ENCODE data around the gene CUEDC1.

CUEDC1 gene

DNA sequence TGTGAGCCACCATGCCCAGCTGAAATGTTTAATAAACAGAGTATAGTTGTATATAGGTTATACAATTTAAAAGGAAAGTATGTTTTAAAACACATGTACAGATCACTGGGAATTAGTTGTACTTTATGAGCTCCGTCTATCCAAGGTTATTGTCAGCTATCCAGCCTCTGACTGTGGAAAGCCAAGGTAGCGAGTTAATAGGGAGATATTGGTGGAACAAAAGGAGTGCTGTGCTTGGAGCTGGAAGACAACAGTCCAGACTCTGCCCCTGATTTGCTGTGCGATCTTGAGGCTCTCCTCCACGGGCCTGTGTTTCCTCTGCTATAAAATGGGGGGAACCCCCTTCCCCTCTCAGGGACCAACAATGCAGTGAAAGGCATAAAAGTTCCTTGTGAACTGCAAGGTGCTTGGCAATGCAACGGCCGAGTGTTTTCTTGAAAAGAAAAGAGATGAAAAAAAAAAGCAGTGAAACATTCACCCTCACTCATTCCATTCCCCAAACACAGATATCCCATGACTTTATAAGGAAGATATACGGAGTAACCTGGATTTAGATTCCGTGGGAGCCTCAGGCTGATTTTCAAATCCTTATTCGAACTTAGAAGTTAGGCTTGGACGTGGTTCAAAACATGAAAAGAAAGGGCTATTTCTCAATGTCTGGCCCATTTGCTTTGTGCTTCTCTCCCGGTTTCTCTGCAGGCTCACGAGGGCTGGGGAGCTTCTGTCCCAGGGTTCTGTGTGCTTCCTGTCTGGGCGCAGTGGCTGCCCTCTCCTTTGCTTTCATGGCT is 34.1 kb downstream of the CUEDC1 start:
- Histone ChIP-seq H3K36me3 (ENCODE audit: low read depth) (no peaks in the 10 kb centered on the region), H3K9me3 (ENCODE audit: severe bottlenecking) (no peaks in the 10 kb centered on the region), H3K27ac (ENCODE audit: poor library complexity, severe bottlenecking) (peak overlapping the region; percentile 5), H3K4me3 (ENCODE audit: severe bottlenecking) (no peak overlapping the region), H3K4me1 (ENCODE audit: insufficient read depth, poor library complexity, severe bottlenecking) (peaks cover 21% of the 10 kb centered on the region), H3K27me3 (ENCODE audit: insufficient read depth, poor library complexity, severe bottlenecking) (no peaks in the 10 kb centered on the region)
- TF ChIP-seq, protein P1, sequence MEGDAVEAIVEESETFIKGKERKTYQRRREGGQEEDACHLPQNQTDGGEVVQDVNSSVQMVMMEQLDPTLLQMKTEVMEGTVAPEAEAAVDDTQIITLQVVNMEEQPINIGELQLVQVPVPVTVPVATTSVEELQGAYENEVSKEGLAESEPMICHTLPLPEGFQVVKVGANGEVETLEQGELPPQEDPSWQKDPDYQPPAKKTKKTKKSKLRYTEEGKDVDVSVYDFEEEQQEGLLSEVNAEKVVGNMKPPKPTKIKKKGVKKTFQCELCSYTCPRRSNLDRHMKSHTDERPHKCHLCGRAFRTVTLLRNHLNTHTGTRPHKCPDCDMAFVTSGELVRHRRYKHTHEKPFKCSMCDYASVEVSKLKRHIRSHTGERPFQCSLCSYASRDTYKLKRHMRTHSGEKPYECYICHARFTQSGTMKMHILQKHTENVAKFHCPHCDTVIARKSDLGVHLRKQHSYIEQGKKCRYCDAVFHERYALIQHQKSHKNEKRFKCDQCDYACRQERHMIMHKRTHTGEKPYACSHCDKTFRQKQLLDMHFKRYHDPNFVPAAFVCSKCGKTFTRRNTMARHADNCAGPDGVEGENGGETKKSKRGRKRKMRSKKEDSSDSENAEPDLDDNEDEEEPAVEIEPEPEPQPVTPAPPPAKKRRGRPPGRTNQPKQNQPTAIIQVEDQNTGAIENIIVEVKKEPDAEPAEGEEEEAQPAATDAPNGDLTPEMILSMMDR (IDR thresholded peaks at IDR 0.05; ENCODE audit: poor library complexity, severe bottlenecking) = no peak
- ATAC-seq (ENCODE audit: low read depth) = no peak; the same call in 2 of the 3 replicates
- DNase-seq (ENCODE audit: low spot score) = no peak

DNA sequence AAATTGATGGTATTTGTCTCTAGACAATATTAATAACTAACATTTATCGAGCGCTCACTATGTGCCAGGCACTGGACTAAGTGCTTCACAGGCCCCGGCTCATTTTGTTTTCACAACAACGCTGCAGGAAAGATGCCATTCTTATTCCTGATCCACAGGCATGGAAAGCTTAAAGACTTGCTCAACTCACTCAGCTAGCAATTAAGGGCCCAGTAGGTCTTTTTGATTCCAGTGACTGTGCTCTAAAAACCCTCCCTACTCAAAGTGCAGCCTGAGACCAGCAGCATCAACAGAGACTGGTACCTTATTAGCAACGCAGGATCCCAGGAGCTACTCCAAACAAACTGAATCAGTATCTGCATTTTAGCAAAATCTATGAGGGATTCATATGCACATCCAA is 35.3 kb downstream of the CUEDC1 start:
- Histone ChIP-seq H3K36me3 (ENCODE audit: low read depth) (no peaks in the 10 kb centered on the region), H3K27ac (ENCODE audit: poor library complexity, severe bottlenecking) (no peak overlapping the region), H3K27me3 (ENCODE audit: insufficient read depth, poor library complexity, severe bottlenecking) (no peaks in the 10 kb centered on the region), H3K4me3 (ENCODE audit: severe bottlenecking) (no peak overlapping the region), H3K9me3 (ENCODE audit: severe bottlenecking) (no peaks in the 10 kb centered on the region), H3K4me1 (ENCODE audit: insufficient read depth, poor library complexity, severe bottlenecking) (peaks cover 21% of the 10 kb centered on the region)
- TF ChIP-seq, protein P1 (IDR thresholded peaks at IDR 0.05; ENCODE audit: poor library complexity, severe bottlenecking) = no peak
- no peak for DNase-seq (ENCODE audit: low spot score)
- no peak for ATAC-seq (ENCODE audit: low read depth)

- H3K27ac ChIP-seq (ENCODE audit: poor library complexity, severe bottlenecking) = peak overlapping the region; percentile 38
Observed at GRCh38 chr17:57918017-57918895, 37.0 kb downstream of the CUEDC1 start.

DNA sequence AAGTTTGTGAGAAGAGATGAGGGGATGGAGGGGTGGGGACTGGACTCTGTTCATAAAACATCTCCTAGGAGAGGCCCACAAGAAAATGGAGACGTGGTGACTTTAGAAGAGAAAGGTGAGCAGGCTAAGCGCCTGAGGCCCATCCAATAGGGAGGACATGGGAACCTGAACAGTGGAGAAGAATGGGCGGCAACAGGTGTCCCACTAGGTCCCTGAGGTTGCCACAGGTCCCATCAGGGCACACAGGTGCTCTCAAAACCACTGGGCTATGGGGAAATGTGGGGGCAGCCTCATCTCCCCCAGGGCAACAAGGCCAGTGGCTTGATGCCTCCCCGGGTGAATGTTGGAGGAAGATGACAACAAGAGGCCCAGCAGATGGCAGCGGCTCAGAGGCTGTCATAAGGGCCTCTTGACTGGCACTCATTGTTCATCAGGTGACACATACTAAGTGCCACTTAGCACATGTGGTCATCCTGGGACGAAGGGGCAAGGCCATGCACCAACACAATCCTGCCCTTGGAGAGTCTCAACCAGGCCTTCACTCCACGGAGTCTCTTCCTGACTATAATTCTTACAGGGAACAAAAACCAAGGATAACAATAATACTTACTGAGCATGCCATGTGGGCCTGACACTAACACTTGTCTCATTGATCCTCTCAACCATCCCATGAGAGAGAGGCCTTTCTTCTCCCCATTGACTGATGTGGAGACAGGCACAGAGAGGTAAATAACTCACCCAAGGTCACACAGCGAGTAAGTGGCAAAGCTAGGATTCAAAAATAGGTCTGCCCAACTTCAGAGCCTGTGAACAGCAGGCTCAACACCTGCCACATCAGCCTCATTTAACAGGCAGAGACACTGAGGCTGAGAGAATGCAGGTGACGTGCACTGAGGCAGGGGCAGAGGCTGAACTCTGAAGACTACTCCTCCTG is 38.0 kb downstream of the CUEDC1 start:
- DNase-seq (ENCODE audit: low spot score) (no peak), ATAC-seq (ENCODE audit: low read depth) (no peak)
- peaks cover 20% of the 10 kb centered on the region for H3K4me1 ChIP-seq (ENCODE audit: insufficient read depth, poor library complexity, severe bottlenecking)
- TF ChIP-seq, protein P1 (IDR thresholded peaks at IDR 0.05; ENCODE audit: poor library complexity, severe bottlenecking) = no peak
- H3K36me3 ChIP-seq (ENCODE audit: low read depth) = no peaks in the 10 kb centered on the region
- H3K27me3 ChIP-seq (ENCODE audit: insufficient read depth, poor library complexity, severe bottlenecking) = no peaks in the 10 kb centered on the region
- peak overlapping the region; percentile 38 for H3K27ac ChIP-seq (ENCODE audit: poor library complexity, severe bottlenecking)
- H3K4me3 ChIP-seq (ENCODE audit: severe bottlenecking) = no peak overlapping the region
- no peaks in the 10 kb centered on the region for H3K9me3 ChIP-seq (ENCODE audit: severe bottlenecking)

More at GRCh38 chr17:57918017-57918895, 37.0 kb downstream of the CUEDC1 start:
- H3K9me3 ChIP-seq (ENCODE audit: severe bottlenecking) = no peaks in the 10 kb centered on the region
- H3K36me3 ChIP-seq (ENCODE audit: low read depth) = no peaks in the 10 kb centered on the region
- no peak for DNase-seq (ENCODE audit: low spot score)
- no peaks in the 10 kb centered on the region for H3K27me3 ChIP-seq (ENCODE audit: insufficient read depth, poor library complexity, severe bottlenecking)
- peak; percentile 55 for ATAC-seq (ENCODE audit: low read depth)
- TF ChIP-seq, protein P1 (IDR thresholded peaks at IDR 0.05; ENCODE audit: poor library complexity, severe bottlenecking) = no peak
- H3K4me1 ChIP-seq (ENCODE audit: insufficient read depth, poor library complexity, severe bottlenecking) = peaks cover 21% of the 10 kb centered on the region
- H3K4me3 ChIP-seq (ENCODE audit: severe bottlenecking) = no peak overlapping the region

Measured in RWPE2 (cell line).